ENCODE data around the gene KRTAP3-3.

DNA sequence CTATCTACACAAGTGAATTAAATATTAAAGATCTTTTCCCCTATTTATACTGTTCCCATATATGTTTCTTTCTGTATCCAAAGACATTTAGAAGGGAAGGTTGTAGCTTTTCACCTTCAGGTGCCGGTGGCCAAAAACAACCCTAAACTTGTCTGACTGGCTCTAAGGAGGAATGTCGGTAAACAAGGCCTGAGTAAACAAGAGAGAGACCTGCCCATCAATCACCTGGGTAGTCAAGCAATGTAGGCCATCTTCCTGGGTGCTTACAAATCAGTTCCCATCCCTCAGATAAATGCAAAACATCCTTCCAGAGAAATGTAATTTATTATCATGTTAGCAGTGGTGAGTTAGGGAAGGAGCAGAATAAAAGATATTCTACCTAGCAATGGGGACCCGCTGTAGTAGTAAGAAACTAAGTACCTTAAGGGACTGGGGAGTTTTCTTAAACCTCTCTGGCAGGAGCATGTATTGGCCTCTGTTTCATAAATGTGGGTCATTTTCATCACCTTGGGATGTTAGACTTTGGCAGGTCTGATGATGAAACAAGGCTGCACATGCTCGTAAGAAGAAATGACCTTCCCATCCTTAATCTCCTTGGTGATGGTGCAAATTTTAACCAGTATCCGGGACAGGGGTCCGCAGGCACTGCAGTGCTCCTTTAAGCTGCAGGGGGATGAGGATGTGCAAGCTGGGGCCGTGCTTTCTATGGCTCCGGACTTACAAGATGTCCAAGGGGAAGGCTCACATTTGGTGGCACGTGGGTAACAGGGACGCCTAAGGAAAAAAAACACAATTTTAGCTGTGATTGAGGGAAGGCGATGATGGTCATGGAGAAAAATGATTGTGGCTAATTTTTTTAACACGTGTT, 35.6 kb downstream of the KRTAP3-3 start:
- TF ChIP-seq, protein P1, sequence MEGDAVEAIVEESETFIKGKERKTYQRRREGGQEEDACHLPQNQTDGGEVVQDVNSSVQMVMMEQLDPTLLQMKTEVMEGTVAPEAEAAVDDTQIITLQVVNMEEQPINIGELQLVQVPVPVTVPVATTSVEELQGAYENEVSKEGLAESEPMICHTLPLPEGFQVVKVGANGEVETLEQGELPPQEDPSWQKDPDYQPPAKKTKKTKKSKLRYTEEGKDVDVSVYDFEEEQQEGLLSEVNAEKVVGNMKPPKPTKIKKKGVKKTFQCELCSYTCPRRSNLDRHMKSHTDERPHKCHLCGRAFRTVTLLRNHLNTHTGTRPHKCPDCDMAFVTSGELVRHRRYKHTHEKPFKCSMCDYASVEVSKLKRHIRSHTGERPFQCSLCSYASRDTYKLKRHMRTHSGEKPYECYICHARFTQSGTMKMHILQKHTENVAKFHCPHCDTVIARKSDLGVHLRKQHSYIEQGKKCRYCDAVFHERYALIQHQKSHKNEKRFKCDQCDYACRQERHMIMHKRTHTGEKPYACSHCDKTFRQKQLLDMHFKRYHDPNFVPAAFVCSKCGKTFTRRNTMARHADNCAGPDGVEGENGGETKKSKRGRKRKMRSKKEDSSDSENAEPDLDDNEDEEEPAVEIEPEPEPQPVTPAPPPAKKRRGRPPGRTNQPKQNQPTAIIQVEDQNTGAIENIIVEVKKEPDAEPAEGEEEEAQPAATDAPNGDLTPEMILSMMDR (IDR thresholded peaks at IDR 0.05): no peak
- no peak for TF ChIP-seq POLR2A (IDR thresholded peaks at IDR 0.05)
